HepG2 (cell line): ENCODE results near the gene TLE5. TPM values are rescaled to one million over a fixed set of nuclear protein-coding genes. Genes with fewer than 3 reads are reported as not detected.

ENCODE experiments used
- ARNT ChIP-seq: fragments of 450-650 bp; IDR thresholded peaks from 2 replicates; pipeline ENCODE4 v1.6.1; 2017
- BORCS8-MEF2B ChIP-seq: sonication (generic); formaldehyde crosslinking; IDR thresholded peaks from 2 replicates; pipeline ENCODE4 v1.8.0; 2022; ENCODE audit warnings: mild to moderate bottlenecking, missing genetic modification reagents
- GATAD2A ChIP-seq: IDR thresholded peaks from 2 replicates; pipeline ENCODE4 v1.6.1; 2016
- GFI1 ChIP-seq: sonication (generic); formaldehyde crosslinking; IDR thresholded peaks from 2 replicates; pipeline ENCODE4 v1.5.0; 2020; ENCODE audit warnings: missing genetic modification reagents, mild to moderate bottlenecking, borderline replicate concordance
- HINFP ChIP-seq: sonication (generic); formaldehyde crosslinking; IDR thresholded peaks from 2 replicates; pipeline ENCODE4 v1.4.0; 2020; ENCODE audit warnings: low read depth, mild to moderate bottlenecking, missing genetic modification reagents
- HNRNPLL ChIP-seq: fragments of 200-400 bp; formaldehyde crosslinking; IDR thresholded peaks from 2 replicates; pipeline ENCODE4 v1.6.1; 2017; ENCODE audit warnings: mild to moderate bottlenecking, low read depth, low read length; ENCODE audit not compliant: poor library complexity, severe bottlenecking
- HNRNPUL1 ChIP-seq: fragments of 200-400 bp; formaldehyde crosslinking; IDR thresholded peaks from 2 replicates; pipeline ENCODE4 v1.6.1; 2017; ENCODE audit warnings: low read depth, mild to moderate bottlenecking, low read length, moderate library complexity
- MAZ ChIP-seq, 2 experiments: sonication (generic) in 1 of 2; formaldehyde crosslinking in 1 of 2; IDR thresholded peaks; 2 replicates each; pipeline versions ENCODE4 v1.5.0 to v1.6.1; 2012 to 2020; ENCODE audit warnings: low read depth in 2 of 2, mild to moderate bottlenecking in 2 of 2, borderline replicate concordance in 1 of 2, improper control_type of control experiment in 1 of 2, low read length in 1 of 2, missing genetic modification reagents in 1 of 2, moderate library complexity in 1 of 2
- MEIS2 ChIP-seq: sonication (generic); formaldehyde crosslinking; IDR thresholded peaks from 2 replicates; pipeline ENCODE4 v1.9.0; 2021; ENCODE audit warnings: mild to moderate bottlenecking, missing genetic modification reagents
- MTA1 ChIP-seq: sonication (generic); formaldehyde crosslinking; IDR thresholded peaks from 2 replicates; pipeline ENCODE4 v1.4.0; 2020; ENCODE audit warnings: missing genetic modification reagents, mild to moderate bottlenecking, borderline replicate concordance
- RAD21 ChIP-seq: fragments of 450-650 bp; formaldehyde crosslinking; IDR thresholded peaks from 2 replicates; pipeline ENCODE4 v1.5.0; 2020; ENCODE audit warnings: mild to moderate bottlenecking
- REPIN1 ChIP-seq: sonication (generic); formaldehyde crosslinking; IDR thresholded peaks from 2 replicates; pipeline ENCODE4 v1.8.0; 2022; ENCODE audit warnings: missing genetic modification reagents, low read depth, mild to moderate bottlenecking, borderline replicate concordance
- SMAD9 ChIP-seq: sonication (generic); formaldehyde crosslinking; IDR thresholded peaks from 2 replicates; pipeline ENCODE4 v1.5.1; 2020; ENCODE audit warnings: mild to moderate bottlenecking, missing genetic modification reagents
- ZBTB46 ChIP-seq: sonication (generic); formaldehyde crosslinking; IDR thresholded peaks from 2 replicates; pipeline ENCODE4 v1.4.0; 2020; ENCODE audit warnings: mild to moderate bottlenecking, missing genetic modification reagents, borderline replicate concordance
- ZFP62 ChIP-seq: sonication (generic); formaldehyde crosslinking; IDR thresholded peaks from 2 replicates; pipeline ENCODE4 v1.4.0; 2020; ENCODE audit warnings: missing genetic modification reagents
- ZNF296 ChIP-seq: sonication (generic); formaldehyde crosslinking; conservative IDR thresholded peaks from 2 replicates; pipeline ENCODE4 v1.5.0; 2020; ENCODE audit warnings: mild to moderate bottlenecking, missing genetic modification reagents
- ZNF550 ChIP-seq: sonication (generic); formaldehyde crosslinking; IDR thresholded peaks from 2 replicates; pipeline ENCODE4 v1.4.0; 2020; ENCODE audit warnings: mild to moderate bottlenecking, missing genetic modification reagents, borderline replicate concordance
- ZNF784 ChIP-seq: sonication (generic); formaldehyde crosslinking; IDR thresholded peaks from 2 replicates; pipeline ENCODE4 v1.5.1; 2020; ENCODE audit warnings: missing genetic modification reagents, mild to moderate bottlenecking, borderline replicate concordance
- ZNF879 ChIP-seq: sonication (generic); formaldehyde crosslinking; IDR thresholded peaks from 2 replicates; pipeline ENCODE4 v1.8.1; 2023; ENCODE audit warnings: missing genetic modification reagents
- polyA plus RNA-seq, 8 experiments: library from polyadenylated mRNA; depleted of rRNA in 3 of 8; stranded (reverse) in 7 of 8; unstranded in 1 of 8; fragments of >200 nt; fragmentation: Illumina TruSeq in 4 of 8; extraction: Trizol in 4 of 8; gene quantifications; 2 replicates each; pipeline versions ENCODE4 v1.2.1 to v1.2.3, GENCODE V29; 2011 to 2016; ENCODE audit warnings: low read depth in 4 of 8, missing spikeins in 1 of 8, mixed read lengths in 1 of 8; ENCODE audit not compliant: insufficient read depth in 1 of 8
- total RNA-seq, 5 experiments: library from RNA; depleted of rRNA; stranded (reverse); fragments of >200 nt; fragmentation: Illumina TruSeq; extraction: Trizol; gene quantifications; 2 replicates each; pipeline ENCODE4 v1.2.3, GENCODE V29; 2016; ENCODE audit warnings: low read depth in 1 of 5
- TF ChIP-seq, protein P1 (sequence below): sonication (generic); formaldehyde crosslinking; IDR thresholded peaks from 2 replicates; pipeline ENCODE4 v1.4.0; 2020; ENCODE audit warnings: mild to moderate bottlenecking, missing genetic modification reagents
- TF ChIP-seq, protein P2 (sequence below): sonication (generic); formaldehyde crosslinking; IDR thresholded peaks from 2 replicates; pipeline ENCODE4 v1.8.1; 2023; ENCODE audit warnings: mild to moderate bottlenecking, missing genetic modification reagents

TLE5 gene
- total and polyA plus RNA-seq, 2 of the 13 experiments (the other 11 are each of a cell fraction or from before 2014, with no cell fraction given), result 62.8 to 189 TPM

DNA sequence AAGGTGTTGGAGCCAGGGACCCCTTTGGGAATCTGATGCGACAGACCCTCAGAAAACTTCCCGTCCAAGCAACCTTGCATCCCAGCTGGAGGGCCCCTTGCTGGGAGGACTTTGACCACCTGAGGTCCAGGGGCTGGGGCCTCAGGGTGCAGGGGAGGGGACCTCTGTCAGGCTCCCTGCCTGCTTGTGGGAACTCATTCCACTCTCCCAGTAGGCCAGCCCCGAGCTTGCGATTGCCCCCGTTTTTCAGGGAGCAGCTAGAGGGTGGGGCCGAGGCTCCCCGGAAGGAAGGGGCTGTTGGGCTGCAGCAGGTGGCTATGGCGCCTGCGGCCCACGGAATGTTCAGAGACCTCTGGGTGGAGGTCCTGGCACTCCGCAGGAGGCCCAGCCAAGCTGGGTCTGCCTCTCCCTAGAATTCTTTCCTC lies 34.6 kb upstream of the TLE5 start (continued):
- TF ChIP-seq ZBTB46 (CRISPR knock-in tag) (no peak), HINFP (no peak), HNRNPUL1 (no peak), ZNF879 (CRISPR knock-in tag) (0 out of 2 replicates have a peak, but pooled peaks have one; percentile 61), GFI1 (CRISPR knock-in tag) (no peak), ARNT (no peak), ZNF550 (CRISPR knock-in tag) (no peak), ZNF784 (CRISPR knock-in tag) (peak; percentile 5; the same call in 1 of the 2 replicates), REPIN1 (0 out of 2 replicates have a peak, but pooled peaks have one; percentile 52), BORCS8-MEF2B (CRISPR knock-in tag) (0 out of 2 replicates have a peak, but pooled peaks have one; percentile 51), ZNF296 (CRISPR knock-in tag) (no peak), RAD21 (CRISPR knock-in tag) (no peak), ZFP62 (CRISPR knock-in tag) (no peak), GATAD2A (peak; percentile 29; the same call in 1 of the 2 replicates), MEIS2 (no peak; the same call in 1 of the 2 replicates), MTA1 (CRISPR knock-in tag) (peak; percentile 45; the same call in 1 of the 2 replicates), SMAD9 (CRISPR knock-in tag) (no peak), HNRNPLL (peak; percentile 44), MAZ (IDR thresholded peaks at IDR 0.05; ENCODE audit: borderline replicate concordance, low read depth, low read length) (0 out of 2 replicates have a peak, but pooled peaks have one; percentile 24), MAZ (CRISPR knock-in tag; IDR thresholded peaks at IDR 0.05; ENCODE audit: low read depth) (no peak; the same call in 1 of the 2 replicates)
- TF ChIP-seq, protein P1, sequence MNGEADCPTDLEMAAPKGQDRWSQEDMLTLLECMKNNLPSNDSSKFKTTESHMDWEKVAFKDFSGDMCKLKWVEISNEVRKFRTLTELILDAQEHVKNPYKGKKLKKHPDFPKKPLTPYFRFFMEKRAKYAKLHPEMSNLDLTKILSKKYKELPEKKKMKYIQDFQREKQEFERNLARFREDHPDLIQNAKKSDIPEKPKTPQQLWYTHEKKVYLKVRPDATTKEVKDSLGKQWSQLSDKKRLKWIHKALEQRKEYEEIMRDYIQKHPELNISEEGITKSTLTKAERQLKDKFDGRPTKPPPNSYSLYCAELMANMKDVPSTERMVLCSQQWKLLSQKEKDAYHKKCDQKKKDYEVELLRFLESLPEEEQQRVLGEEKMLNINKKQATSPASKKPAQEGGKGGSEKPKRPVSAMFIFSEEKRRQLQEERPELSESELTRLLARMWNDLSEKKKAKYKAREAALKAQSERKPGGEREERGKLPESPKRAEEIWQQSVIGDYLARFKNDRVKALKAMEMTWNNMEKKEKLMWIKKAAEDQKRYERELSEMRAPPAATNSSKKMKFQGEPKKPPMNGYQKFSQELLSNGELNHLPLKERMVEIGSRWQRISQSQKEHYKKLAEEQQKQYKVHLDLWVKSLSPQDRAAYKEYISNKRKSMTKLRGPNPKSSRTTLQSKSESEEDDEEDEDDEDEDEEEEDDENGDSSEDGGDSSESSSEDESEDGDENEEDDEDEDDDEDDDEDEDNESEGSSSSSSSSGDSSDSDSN (CRISPR knock-in tag), result 0 out of 2 replicates have a peak, but pooled peaks have one; percentile 55
- TF ChIP-seq, protein P2, sequence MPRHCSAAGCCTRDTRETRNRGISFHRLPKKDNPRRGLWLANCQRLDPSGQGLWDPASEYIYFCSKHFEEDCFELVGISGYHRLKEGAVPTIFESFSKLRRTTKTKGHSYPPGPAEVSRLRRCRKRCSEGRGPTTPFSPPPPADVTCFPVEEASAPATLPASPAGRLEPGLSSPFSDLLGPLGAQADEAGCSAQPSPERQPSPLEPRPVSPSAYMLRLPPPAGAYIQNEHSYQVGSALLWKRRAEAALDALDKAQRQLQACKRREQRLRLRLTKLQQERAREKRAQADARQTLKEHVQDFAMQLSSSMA, result no peak
